Measurements from ENCODE around the gene ZNF205. TPM values are rescaled to one million over a fixed set of nuclear protein-coding genes. Genes with fewer than 3 reads are reported as not detected.

ZNF205 gene
- total and polyA plus RNA-seq, 10 of the 15 experiments (the other 5 are each of a cell fraction or from before 2014, with no cell fraction given): 0.26 to 1.5 (median 0.78) TPM; not detected in 2

- Histone ChIP-seq H3K36me3 (ENCODE audit: control insufficient read depth in 2 of 2, insufficient read depth in 2 of 2, low read length in 1 of 2) (no peaks in the 10 kb centered on the region), H3K4me2 (ENCODE audit: control insufficient read depth, insufficient read depth) (no peak overlapping the region), H3K27ac (ENCODE audit: control insufficient read depth, insufficient read depth) (no peak overlapping the region), H3K4me1 (ENCODE audit: control insufficient read depth, insufficient read depth, low read length) (peaks cover 19% of the 10 kb centered on the region), H2AFZ (ENCODE audit: control insufficient read depth, low read depth, low read length) (no peak overlapping the region), H3K9ac (ENCODE audit: control insufficient read depth, insufficient read depth, low read length) (no peak overlapping the region), H3K4me3 (no peak overlapping the region), H3K79me2 (ENCODE audit: control insufficient read depth, insufficient read depth, low read length) (no peaks in the 10 kb centered on the region), H3K27me3 (replicated peaks in 1 of 2; ENCODE audit: control insufficient read depth in 2 of 2, insufficient read depth in 2 of 2, low read length in 1 of 2) (peaks cover 0 to 2% of the 10 kb centered on the region in 2 experiments; a peak in 1 of 4 replicates), H3K9me3 (replicated peaks; ENCODE audit: control insufficient read depth, insufficient read depth, low read length) (no peaks in the 10 kb centered on the region; the same call in 2 of the 3 replicates), H4K20me1 (ENCODE audit: control insufficient read depth, insufficient read depth) (no peaks in the 10 kb centered on the region)
- in situ Hi-C loops (cut with MboI): no loop called here
- intact Hi-C loops (cut with micrococcal nuclease; ENCODE audit: unreplicated experiment): loop anchor here (10.0 kb wide), 1 partner anchor 110 kb away; no protein-coding TSS in a partner anchor
- ATAC-seq (no peak), DNase-seq (ENCODE audit: low read depth, low spot score) (no peak), FAIRE-seq (no peak)
- 72% methylated on average over 2 of the region's 2 CpGs for whole genome bisulfite sequencing (ENCODE audit: insufficient coverage, insufficient replicate concordance, low lambda C conversion rate, missing lambda C conversion rate)
- BruUV-seq (replicated peaks): no TSS peak
- ChIA-PET SMC1A (ENCODE audit: uncharacterized antibody, unreplicated experiment) (no interaction called here), POLR2A (no interaction called here), RAD21 (ENCODE audit: unreplicated experiment) (no interaction called here), CTCF (no interaction called here)
- no peak for TF ChIP-seq HCFC1 (IDR thresholded peaks at IDR 0.05; ENCODE audit: low read length)
- TF ChIP-seq CBFB (IDR thresholded peaks at IDR 0.05; ENCODE audit: low read depth): no peak
- TF ChIP-seq POLR2AphosphoS2 (IDR thresholded peaks at IDR 0.05; ENCODE audit: low read depth, low read length): no peak
- no peak for TF ChIP-seq IRF4 (IDR thresholded peaks at IDR 0.05; ENCODE audit: low read depth, low read length)
- TF ChIP-seq EED (IDR thresholded peaks at IDR 0.05; ENCODE audit: low read depth): no peak
- TF ChIP-seq SUZ12 (IDR thresholded peaks at IDR 0.05; ENCODE audit: unreplicated experiment): no peak
- no peak for TF ChIP-seq IKZF1 (conservative IDR thresholded peaks at IDR 0.05)
- TF ChIP-seq NFYA (IDR thresholded peaks at IDR 0.05; ENCODE audit: borderline replicate concordance, low read depth, low read length): no peak
- no peak for TF ChIP-seq EZH2 (IDR thresholded peaks at IDR 0.05; ENCODE audit: borderline replicate concordance, control insufficient read depth, low read depth, low read length)
- no peak for TF ChIP-seq IKZF2 (IDR thresholded peaks at IDR 0.05)
- no peak for TF ChIP-seq RELB (IDR thresholded peaks at IDR 0.05; ENCODE audit: low read depth)
- no peak for TF ChIP-seq GABPA (IDR thresholded peaks at IDR 0.05; ENCODE audit: low read depth)
- TF ChIP-seq CBX3 (IDR thresholded peaks at IDR 0.05; ENCODE audit: borderline replicate concordance, low read depth): no peak
- no peak for TF ChIP-seq ZNF384 (IDR thresholded peaks at IDR 0.05; ENCODE audit: borderline replicate concordance, low read depth, low read length)
Measured at GRCh38 chr16:3155181-3155580, 42.8 kb downstream of the ZNF205 start.

Measured in GM12878 (cell line).